ENCODE results near the gene STAG3. TPM values are rescaled to one million over a fixed set of nuclear protein-coding genes. Genes with fewer than 3 reads are reported as not detected.
"Not testable (repeated sequence)": the region's sequence is repeated elsewhere in the genome, so short reads cannot be mapped to it uniquely, and the experiment has no call there.

Gene STAG3
- total and polyA plus RNA-seq, 10 of the 15 experiments (the other 5 are each of a cell fraction or from before 2014, with no cell fraction given): 73.0 to 306 (median 120) TPM

- ATAC-seq; FAIRE-seq; H3K79me2 ChIP-seq (ENCODE audit: control insufficient read depth, insufficient read depth, low read length); DNase-seq (ENCODE audit: low read depth, low spot score); H3K4me3 ChIP-seq; POLR2A ChIA-PET; in situ Hi-C loops (cut with MboI); CTCF ChIA-PET; H3K9me3 ChIP-seq (replicated peaks; ENCODE audit: control insufficient read depth, insufficient read depth, low read length); H2AFZ ChIP-seq (ENCODE audit: control insufficient read depth, low read depth, low read length); H3K27me3 ChIP-seq (replicated peaks in 1 of 2; ENCODE audit: control insufficient read depth in 2 of 2, insufficient read depth in 2 of 2, low read length in 1 of 2); H4K20me1 ChIP-seq (ENCODE audit: control insufficient read depth, insufficient read depth); H3K27ac ChIP-seq (ENCODE audit: control insufficient read depth, insufficient read depth); H3K4me2 ChIP-seq (ENCODE audit: control insufficient read depth, insufficient read depth); intact Hi-C loops (cut with micrococcal nuclease; ENCODE audit: unreplicated experiment); H3K9ac ChIP-seq (ENCODE audit: control insufficient read depth, insufficient read depth, low read length); BruUV-seq (replicated peaks); RAD21 ChIA-PET (ENCODE audit: unreplicated experiment); H3K36me3 ChIP-seq (ENCODE audit: control insufficient read depth in 2 of 2, insufficient read depth in 2 of 2, low read length in 1 of 2): not testable (repeated sequence)
- SMC1A ChIA-PET (ENCODE audit: uncharacterized antibody, unreplicated experiment): interaction anchor here (1.3 kb wide), 1 partner anchor 23 kb away, joined by 3 read pairs; no protein-coding TSS in a partner anchor
- H3K4me1 ChIP-seq (ENCODE audit: control insufficient read depth, insufficient read depth, low read length): peaks cover 12% of the 10 kb centered on the region
- 100% methylated on average over 7 of the region's 9 CpGs for WGBS (ENCODE audit: insufficient coverage, insufficient replicate concordance, low lambda C conversion rate, missing lambda C conversion rate)
These were observed 69.1 kb downstream of the STAG3 start for GRCh38 chr7:100246865-100247137.

GRCh38 chr7:100247152-100247757 lies 69.5 kb downstream of the STAG3 start:
- SMC1A ChIA-PET (ENCODE audit: uncharacterized antibody, unreplicated experiment): interaction anchor here (1.3 kb wide), 1 partner anchor 23 kb away, joined by 3 read pairs; no protein-coding TSS in a partner anchor
- Histone ChIP-seq H3K27me3 (replicated peaks in 1 of 2; ENCODE audit: control insufficient read depth in 2 of 2, insufficient read depth in 2 of 2, low read length in 1 of 2) (no peaks in the 10 kb centered on the region), H4K20me1 (ENCODE audit: control insufficient read depth, insufficient read depth) (no peaks in the 10 kb centered on the region), H3K27ac (ENCODE audit: control insufficient read depth, insufficient read depth) (no peak overlapping the region), H3K4me3 (no peak overlapping the region), H3K9me3 (replicated peaks; ENCODE audit: control insufficient read depth, insufficient read depth, low read length) (no peaks in the 10 kb centered on the region), H3K4me2 (ENCODE audit: control insufficient read depth, insufficient read depth) (no peak overlapping the region), H3K79me2 (ENCODE audit: control insufficient read depth, insufficient read depth, low read length) (no peaks in the 10 kb centered on the region), H2AFZ (ENCODE audit: control insufficient read depth, low read depth, low read length) (no peak overlapping the region), H3K9ac (ENCODE audit: control insufficient read depth, insufficient read depth, low read length) (no peak overlapping the region), H3K4me1 (ENCODE audit: control insufficient read depth, insufficient read depth, low read length) (peaks cover 12% of the 10 kb centered on the region), H3K36me3 (ENCODE audit: control insufficient read depth in 2 of 2, insufficient read depth in 2 of 2, low read length in 1 of 2) (no peaks in the 10 kb centered on the region)
- no peak for FAIRE-seq
- whole genome bisulfite sequencing (ENCODE audit: insufficient coverage, insufficient replicate concordance, low lambda C conversion rate, missing lambda C conversion rate): 80% methylated on average over 11 of the region's 11 CpGs
- no peak for ATAC-seq
- TF ChIP-seq HDAC6 (IDR thresholded peaks at IDR 0.05; ENCODE audit: unreplicated experiment): no peak
- DNase-seq (ENCODE audit: low read depth, low spot score): no peak
- POLR2A ChIA-PET: no interaction called here
- no TSS peak for BruUV-seq (replicated peaks)
- in situ Hi-C loops (cut with MboI): no loop called here
- CTCF ChIA-PET: no interaction called here
- RAD21 ChIA-PET (ENCODE audit: unreplicated experiment): no interaction called here
- intact Hi-C loops (cut with micrococcal nuclease; ENCODE audit: unreplicated experiment): no loop called here
